ENCODE results near the gene TFB2M.

The TFB2M gene

DNA sequence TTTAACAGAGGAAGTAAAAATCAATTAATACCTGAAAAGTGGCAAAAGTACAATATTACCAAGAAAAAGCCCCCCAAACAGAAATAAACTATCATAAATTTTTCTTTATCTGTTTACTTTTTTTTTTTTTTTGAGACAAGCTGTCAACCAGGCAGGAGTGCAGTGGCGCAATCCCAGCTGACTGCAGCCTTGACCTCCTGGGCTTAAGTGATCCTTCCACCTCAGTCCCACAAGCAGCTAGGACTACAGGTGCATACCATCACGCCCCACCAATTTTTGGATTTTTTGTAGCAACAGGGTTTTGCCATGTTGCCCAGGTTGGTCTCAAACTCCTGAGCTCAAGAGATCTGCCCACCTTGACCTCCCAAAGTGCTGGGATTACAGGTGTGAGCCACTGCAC, 8.0 kb downstream of the TFB2M start:
- Histone ChIP-seq H3K4me2 (ENCODE audit: low read length) (no peak overlapping the region), H3K9ac (ENCODE audit: low read length) (no peak overlapping the region), H3K4me3 (ENCODE audit: low read length) (no peak overlapping the region), H4K20me1 (ENCODE audit: insufficient read depth, low read length) (no peaks in the 10 kb centered on the region), H3K79me2 (ENCODE audit: low read length) (peaks cover 56% of the 10 kb centered on the region), H3K27ac (ENCODE audit: low read length) (no peak overlapping the region), H3K36me3 (replicated peaks; ENCODE audit: low read depth, low read length) (peaks cover 48% of the 10 kb centered on the region), H3K9me3 (ENCODE audit: insufficient read depth, low read length) (no peaks in the 10 kb centered on the region), H3K4me1 (ENCODE audit: low read length) (no peaks in the 10 kb centered on the region), H3K27me3 (ENCODE audit: low read depth, low read length) (no peaks in the 10 kb centered on the region), H2AFZ (ENCODE audit: low read depth, low read length) (no peak overlapping the region)
- no peak for TF ChIP-seq CTCF (IDR thresholded peaks at IDR 0.05; ENCODE audit: low read depth, low read length)
- no peak for TF ChIP-seq EZH2phosphoT487 (IDR thresholded peaks at IDR 0.05; ENCODE audit: low read depth)

- Histone ChIP-seq H2AFZ (ENCODE audit: low read depth, low read length) (no peak overlapping the region), H3K9me3 (ENCODE audit: insufficient read depth, low read length) (no peaks in the 10 kb centered on the region), H3K79me2 (ENCODE audit: low read length) (peaks cover 39% of the 10 kb centered on the region), H3K36me3 (replicated peaks; ENCODE audit: low read depth, low read length) (peaks cover 53% of the 10 kb centered on the region), H4K20me1 (ENCODE audit: insufficient read depth, low read length) (no peaks in the 10 kb centered on the region), H3K27ac (ENCODE audit: low read length) (no peak overlapping the region), H3K27me3 (ENCODE audit: low read depth, low read length) (no peaks in the 10 kb centered on the region), H3K4me1 (ENCODE audit: low read length) (no peaks in the 10 kb centered on the region), H3K9ac (ENCODE audit: low read length) (no peak overlapping the region), H3K4me3 (ENCODE audit: low read length) (no peak overlapping the region), H3K4me2 (ENCODE audit: low read length) (no peak overlapping the region)
- TF ChIP-seq CTCF (IDR thresholded peaks at IDR 0.05; ENCODE audit: low read depth, low read length), result no peak
- no peak for TF ChIP-seq EZH2phosphoT487 (IDR thresholded peaks at IDR 0.05; ENCODE audit: low read depth)
Observed at GRCh38 chr1:246554201-246554600, 11.9 kb downstream of the TFB2M start.

GRCh38 chr1:246552110-246552509, 14.0 kb downstream of the TFB2M start:
- H3K27ac ChIP-seq (ENCODE audit: low read length), result no peak overlapping the region
- peaks cover 29% of the 10 kb centered on the region for H3K79me2 ChIP-seq (ENCODE audit: low read length)
- H3K36me3 ChIP-seq (replicated peaks; ENCODE audit: low read depth, low read length), result peaks cover 54% of the 10 kb centered on the region
- no peak overlapping the region for H2AFZ ChIP-seq (ENCODE audit: low read depth, low read length)
- H3K9me3 ChIP-seq (ENCODE audit: insufficient read depth, low read length), result no peaks in the 10 kb centered on the region
- TF ChIP-seq EZH2phosphoT487 (IDR thresholded peaks at IDR 0.05; ENCODE audit: low read depth) (no peak), CTCF (IDR thresholded peaks at IDR 0.05; ENCODE audit: low read depth, low read length) (no peak)
- H3K4me2 ChIP-seq (ENCODE audit: low read length), result no peak overlapping the region
- H3K9ac ChIP-seq (ENCODE audit: low read length), result no peak overlapping the region
- no peaks in the 10 kb centered on the region for H3K4me1 ChIP-seq (ENCODE audit: low read length)
- H3K27me3 ChIP-seq (ENCODE audit: low read depth, low read length), result no peaks in the 10 kb centered on the region
- H3K4me3 ChIP-seq (ENCODE audit: low read length), result no peak overlapping the region
- no peaks in the 10 kb centered on the region for H4K20me1 ChIP-seq (ENCODE audit: insufficient read depth, low read length)

DNA sequence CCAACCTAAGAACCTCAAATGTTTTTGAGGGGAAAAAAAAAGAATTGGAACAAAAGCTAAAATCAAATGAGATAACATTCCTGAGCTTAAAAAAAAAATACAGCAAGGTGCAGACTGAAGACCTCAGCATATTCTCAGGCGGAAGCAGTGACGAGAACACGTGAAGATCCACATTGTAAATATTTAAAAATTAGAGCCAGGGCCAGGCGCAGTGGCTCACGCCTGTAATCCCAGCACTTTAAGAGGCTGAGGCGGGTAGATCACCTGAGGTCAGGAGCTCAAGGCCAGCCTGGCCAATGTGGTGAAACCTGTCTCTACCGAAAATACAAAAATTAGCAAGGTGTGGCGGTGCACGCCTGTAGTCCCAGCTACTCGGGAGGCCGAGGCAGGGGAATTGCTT, 15.7 kb downstream of the TFB2M start:
- Histone ChIP-seq H3K4me1 (ENCODE audit: low read length) (no peaks in the 10 kb centered on the region), H2AFZ (ENCODE audit: low read depth, low read length) (no peak overlapping the region), H4K20me1 (ENCODE audit: insufficient read depth, low read length) (no peaks in the 10 kb centered on the region), H3K9me3 (ENCODE audit: insufficient read depth, low read length) (no peaks in the 10 kb centered on the region), H3K4me2 (ENCODE audit: low read length) (no peak overlapping the region), H3K9ac (ENCODE audit: low read length) (no peak overlapping the region), H3K4me3 (ENCODE audit: low read length) (no peak overlapping the region), H3K27ac (ENCODE audit: low read length) (no peak overlapping the region), H3K36me3 (replicated peaks; ENCODE audit: low read depth, low read length) (peaks cover 46% of the 10 kb centered on the region), H3K79me2 (ENCODE audit: low read length) (peaks cover 23% of the 10 kb centered on the region), H3K27me3 (ENCODE audit: low read depth, low read length) (no peaks in the 10 kb centered on the region)
- TF ChIP-seq CTCF (IDR thresholded peaks at IDR 0.05; ENCODE audit: low read depth, low read length), result no peak
- TF ChIP-seq EZH2phosphoT487 (IDR thresholded peaks at IDR 0.05; ENCODE audit: low read depth), result no peak
